Tibial nerve (tissue), 3 donors: ENCODE data around the gene CDPF1.

Experiments
- POLR2A ChIP-seq, 2 donors: fragments of 450-650 bp; IDR thresholded peaks; one replicate each; pipeline ENCODE4 v1.6.1; 2017; ENCODE audit warnings: antibody characterized with exemption in 2 of 2, mild to moderate bottlenecking in 2 of 2, moderate library complexity in 2 of 2
- TF ChIP-seq, protein P1 (sequence below), 5 experiments: fragments of 200-600 bp in 3 of 5; fragments of 450-650 bp in 2 of 5; sonication (generic) in 3 of 5; IDR thresholded peaks; one replicate each; pipeline ENCODE4 v1.5.1; 2016 to 2019; ENCODE audit warnings: antibody characterized with exemption in 5 of 5, mild to moderate bottlenecking in 3 of 5, moderate library complexity in 2 of 5

DNA sequence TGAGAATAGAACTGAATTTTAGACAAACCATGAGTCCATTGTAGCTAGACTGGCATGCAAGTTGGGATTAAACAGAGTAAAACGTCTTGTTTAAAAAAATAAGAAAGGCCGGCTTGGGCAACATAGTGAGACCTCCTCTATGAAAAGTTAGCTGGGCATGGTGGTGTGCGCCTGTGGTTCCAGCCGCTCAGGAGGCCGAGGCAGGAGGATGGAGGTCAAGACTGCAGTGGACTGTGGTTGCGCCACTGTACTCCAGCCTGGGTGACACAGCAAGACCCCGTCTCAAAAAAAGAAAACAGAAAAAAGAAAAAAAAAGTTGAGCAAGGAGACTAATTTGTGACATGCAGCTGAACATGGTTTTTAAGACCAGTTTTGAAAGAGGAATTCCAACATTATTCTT, 23.5 kb downstream of the CDPF1 start:
- no peak for TF ChIP-seq POLR2A (IDR thresholded peaks at IDR 0.05)
- TF ChIP-seq, protein P1, sequence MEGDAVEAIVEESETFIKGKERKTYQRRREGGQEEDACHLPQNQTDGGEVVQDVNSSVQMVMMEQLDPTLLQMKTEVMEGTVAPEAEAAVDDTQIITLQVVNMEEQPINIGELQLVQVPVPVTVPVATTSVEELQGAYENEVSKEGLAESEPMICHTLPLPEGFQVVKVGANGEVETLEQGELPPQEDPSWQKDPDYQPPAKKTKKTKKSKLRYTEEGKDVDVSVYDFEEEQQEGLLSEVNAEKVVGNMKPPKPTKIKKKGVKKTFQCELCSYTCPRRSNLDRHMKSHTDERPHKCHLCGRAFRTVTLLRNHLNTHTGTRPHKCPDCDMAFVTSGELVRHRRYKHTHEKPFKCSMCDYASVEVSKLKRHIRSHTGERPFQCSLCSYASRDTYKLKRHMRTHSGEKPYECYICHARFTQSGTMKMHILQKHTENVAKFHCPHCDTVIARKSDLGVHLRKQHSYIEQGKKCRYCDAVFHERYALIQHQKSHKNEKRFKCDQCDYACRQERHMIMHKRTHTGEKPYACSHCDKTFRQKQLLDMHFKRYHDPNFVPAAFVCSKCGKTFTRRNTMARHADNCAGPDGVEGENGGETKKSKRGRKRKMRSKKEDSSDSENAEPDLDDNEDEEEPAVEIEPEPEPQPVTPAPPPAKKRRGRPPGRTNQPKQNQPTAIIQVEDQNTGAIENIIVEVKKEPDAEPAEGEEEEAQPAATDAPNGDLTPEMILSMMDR (IDR thresholded peaks at IDR 0.05) = no peak
